GM18498 (cell line): ENCODE results near the gene SLC8A3.

Experiments
- ATAC-seq: cut with Tn5 transposase; IDR thresholded peaks from one replicate; pipeline ENCODE4 v1.9.1; 2021; ENCODE audit warnings: mild to moderate bottlenecking, moderate library complexity; ENCODE audit not compliant: unreplicated experiment

SLC8A3 gene

GRCh38 chr14:70073924-70074566, 114.7 kb downstream of the SLC8A3 start:
- ATAC-seq, result no peak

- ATAC-seq, result no peak
These were observed 119.6 kb downstream of the SLC8A3 start for GRCh38 chr14:70069186-70069585.

GRCh38 chr14:70067810-70068209, 120.9 kb downstream of the SLC8A3 start:
- no peak for ATAC-seq

DNA sequence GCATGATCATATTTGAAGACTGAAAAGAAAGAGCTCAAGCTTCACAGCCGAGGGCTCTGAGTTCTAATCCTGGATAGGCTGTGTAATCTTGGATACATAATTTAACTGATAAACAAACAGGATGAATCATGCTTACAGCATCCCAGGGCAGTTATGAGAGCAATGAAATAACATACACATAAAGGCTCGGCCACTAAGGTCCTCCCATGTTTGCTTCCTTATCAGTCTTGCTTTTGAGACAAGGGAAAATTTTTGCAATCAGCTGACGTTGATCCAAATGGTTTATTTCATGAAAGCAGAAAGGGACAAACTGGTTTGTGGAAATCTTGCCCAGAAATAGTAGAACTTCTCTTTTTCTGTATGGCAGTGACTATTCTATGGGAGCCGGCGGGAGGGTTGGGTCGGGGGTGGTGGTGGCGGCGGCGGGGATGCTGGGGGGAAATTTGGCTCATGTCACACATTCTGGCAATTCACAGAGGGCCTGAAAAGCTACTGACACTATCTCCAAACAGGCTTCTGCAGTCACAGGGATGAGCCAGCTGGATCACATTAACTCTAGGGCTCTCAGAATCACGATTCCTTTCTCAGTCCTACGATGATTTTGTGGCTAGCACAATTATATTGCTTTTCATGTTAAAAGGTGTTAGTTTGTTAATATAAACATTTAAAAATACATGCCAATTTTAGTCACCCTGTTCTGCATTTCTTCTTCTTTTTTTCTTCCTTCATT, 124.5 kb downstream of the SLC8A3 start:
- ATAC-seq, result no peak

GRCh38 chr14:70061108-70061507, 127.6 kb downstream of the SLC8A3 start:
- no peak for ATAC-seq

DNA sequence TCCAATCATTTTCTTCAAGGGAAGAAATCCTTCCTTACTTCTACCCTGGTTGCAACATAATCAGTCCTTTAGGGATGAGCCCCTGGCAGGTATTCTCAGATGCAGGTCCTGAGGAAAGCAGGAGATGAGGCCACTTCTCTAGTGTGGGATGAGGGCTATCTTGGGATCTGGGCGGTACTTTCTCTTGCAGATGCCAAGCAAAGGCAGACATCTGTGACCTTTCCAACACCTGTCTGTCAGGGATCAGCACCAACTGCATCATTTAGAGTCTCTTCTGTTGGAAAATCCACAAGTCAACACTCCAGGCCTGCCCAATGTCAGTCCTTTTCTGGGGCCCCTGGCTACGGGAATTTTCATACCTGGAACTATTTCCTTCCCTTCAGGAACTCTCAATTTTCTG, 129.2 kb downstream of the SLC8A3 start:
- ATAC-seq, result no peak

DNA sequence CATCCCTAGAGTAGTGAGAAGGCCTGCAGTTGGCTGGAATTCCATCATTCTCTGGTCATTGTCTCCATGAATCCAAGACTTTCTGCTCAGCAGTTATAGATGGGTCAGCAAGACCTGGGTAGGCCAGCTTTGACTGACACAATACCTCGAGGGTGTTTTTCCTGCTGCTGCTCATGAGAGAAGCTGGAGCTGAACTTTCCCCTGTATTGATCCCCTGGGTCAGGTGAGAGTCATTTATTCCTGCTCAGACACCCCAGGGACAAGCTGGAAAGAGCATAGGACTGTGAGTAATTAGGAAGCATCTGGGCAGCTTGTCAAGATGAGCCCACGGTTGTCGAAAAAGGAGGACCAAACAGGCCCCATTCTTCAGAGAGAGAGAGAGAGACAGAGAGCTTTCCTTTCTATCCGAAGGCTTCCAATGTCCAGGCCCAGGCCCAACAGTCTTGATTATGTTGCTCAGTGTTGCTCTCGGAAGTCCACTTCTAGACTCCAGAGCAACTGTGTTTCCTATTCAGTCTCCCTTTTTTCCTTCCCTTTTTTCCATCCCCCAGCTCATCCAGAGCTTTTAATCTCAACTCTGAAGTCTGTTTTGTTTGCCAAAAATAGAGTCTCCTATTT, 131.1 kb downstream of the SLC8A3 start:
- no peak for ATAC-seq

DNA sequence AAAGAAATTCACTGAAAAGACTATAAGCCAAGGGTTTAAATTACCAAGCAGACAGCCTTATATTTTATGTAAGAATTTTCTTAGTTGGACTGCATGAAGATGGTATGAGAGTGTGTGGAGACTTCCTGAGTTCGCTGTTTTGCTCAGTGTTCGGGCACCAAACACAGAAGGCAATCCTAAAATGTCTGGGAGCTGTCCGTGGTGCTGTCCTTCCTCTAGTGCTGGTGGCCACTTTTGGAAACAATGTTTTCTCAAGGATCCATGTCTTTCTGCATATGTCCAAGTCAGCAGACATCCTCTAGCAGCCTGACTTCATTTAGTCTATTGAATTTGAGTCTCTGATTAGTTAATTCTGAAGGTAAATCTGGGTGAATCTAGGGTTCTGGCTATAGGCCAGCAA, 135.8 kb downstream of the SLC8A3 start:
- no peak for ATAC-seq

GRCh38 chr14:70050136-70050535, 138.6 kb downstream of the SLC8A3 start:
- ATAC-seq, result no peak

GRCh38 chr14:70049605-70050004, 139.1 kb downstream of the SLC8A3 start:
- ATAC-seq, result no peak

GRCh38 chr14:70048313-70048654, 140.5 kb downstream of the SLC8A3 start:
- no peak for ATAC-seq

DNA sequence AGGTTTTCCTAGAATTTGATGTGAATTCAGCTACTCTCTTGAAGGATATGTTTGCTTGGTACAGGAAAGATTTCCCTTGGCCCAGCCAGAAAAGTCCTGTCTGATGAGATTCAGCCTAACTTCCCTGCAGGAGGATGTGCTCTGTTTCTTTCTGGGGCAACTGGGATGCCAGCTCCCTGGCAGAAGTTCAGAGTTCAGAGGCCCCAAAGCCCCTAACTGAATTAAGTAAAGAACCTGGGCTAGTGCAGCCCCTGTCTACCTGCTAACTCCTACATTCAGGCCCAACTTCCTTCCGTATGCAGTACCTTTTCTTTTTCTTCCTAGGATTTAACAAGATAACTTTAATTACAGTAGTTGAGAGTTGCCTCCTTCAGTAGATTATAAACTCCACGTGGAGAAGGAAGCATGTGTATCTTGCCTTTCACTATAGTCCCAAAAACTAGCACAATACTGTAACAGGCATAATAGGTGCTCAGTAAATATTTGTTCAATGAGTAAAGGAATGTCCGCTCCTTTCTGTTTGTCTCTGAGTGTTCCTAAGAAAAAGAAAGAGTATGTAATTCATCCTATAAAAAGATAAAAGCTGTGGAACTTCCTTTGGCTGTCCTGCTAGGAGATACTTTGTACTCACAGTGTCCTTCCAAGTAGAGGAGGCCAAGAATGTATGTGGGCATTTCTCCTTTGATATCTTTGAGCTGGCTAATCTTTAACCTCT, 141.0 kb downstream of the SLC8A3 start:
- no peak for ATAC-seq

- ATAC-seq, result no peak
These were observed 142.8 kb downstream of the SLC8A3 start for GRCh38 chr14:70045844-70046535.

GRCh38 chr14:70045310-70045709, 143.4 kb downstream of the SLC8A3 start:
- no peak for ATAC-seq

DNA sequence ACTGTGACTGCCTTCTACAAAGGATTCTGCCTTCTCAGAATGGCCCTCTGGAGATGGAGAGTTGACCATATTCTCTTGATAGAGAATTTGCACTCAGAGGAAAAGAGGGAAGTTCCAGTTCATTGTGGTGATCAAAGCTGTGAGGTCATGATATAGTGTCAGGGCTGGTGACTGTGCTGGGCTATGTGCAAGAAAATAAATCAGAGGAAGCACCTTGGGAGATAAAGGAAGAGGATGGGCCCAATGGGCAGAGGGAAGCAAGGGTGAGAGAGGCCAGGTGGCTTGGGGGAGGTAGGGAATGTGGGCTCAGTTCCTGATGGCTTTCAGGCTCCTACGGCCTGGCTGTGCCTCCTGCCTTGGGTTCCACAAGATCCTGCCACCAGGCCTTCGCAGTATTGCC, 145.8 kb downstream of the SLC8A3 start:
- ATAC-seq, result no peak

DNA sequence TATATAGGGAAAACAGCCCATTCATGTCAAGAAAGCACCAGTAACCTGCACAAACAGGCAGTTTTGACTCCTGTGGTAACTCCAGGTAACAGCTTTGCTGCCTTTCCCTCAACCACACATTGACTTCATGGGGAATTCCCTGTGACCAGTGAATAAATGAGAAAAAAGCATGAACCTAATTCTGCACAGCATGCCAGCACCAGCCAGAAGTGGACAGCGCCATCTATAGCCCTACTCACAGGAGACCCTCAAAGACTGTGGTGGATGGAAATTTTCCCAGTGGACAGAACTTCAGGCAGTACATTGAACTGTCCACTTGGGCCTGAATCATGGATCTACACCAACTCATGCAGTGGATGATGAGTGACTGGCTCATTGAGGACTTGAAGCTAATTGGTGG, 152.1 kb downstream of the SLC8A3 start:
- ATAC-seq, result no peak

DNA sequence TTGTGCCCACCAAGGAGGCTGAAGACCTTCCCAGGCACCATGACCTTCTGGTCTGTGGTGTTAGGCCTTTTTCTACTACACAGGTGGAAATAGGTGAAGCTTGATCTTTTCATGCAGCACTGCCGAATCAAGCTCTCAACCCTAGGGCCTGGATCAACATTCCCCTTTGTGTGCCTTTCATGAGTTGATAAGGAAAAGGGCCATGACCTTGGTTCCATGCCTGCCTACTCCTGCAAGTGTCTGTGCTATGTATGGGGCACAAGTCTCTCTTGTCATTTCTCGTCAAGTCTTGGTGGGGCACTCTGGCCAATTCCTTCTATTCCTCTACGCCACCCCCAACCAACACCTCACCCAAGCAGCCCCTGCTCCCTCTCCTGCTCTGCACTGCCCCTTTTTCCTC, 154.5 kb downstream of the SLC8A3 start:
- no peak for ATAC-seq

- ATAC-seq, result no peak
These were observed 155.2 kb downstream of the SLC8A3 start for GRCh38 chr14:70033561-70033960.

- no peak for ATAC-seq
These were observed 155.6 kb downstream of the SLC8A3 start for GRCh38 chr14:70033116-70033515.

- no peak for ATAC-seq
These were observed 156.3 kb downstream of the SLC8A3 start for GRCh38 chr14:70032447-70032846.

- ATAC-seq, result no peak
These were observed 156.7 kb downstream of the SLC8A3 start for GRCh38 chr14:70032016-70032415.
